Adrenal gland (tissue), 5 donors: Measurements from ENCODE around the gene RBM23.

Experiments used
- CTCF ChIP-seq, 6 experiments: fragments of 450-650 bp in 4 of 6; fragments of 200-600 bp in 2 of 6; sonication (generic) in 1 of 6; IDR thresholded peaks; 1 replicate in 5 of 6; 2 replicates in 1 of 6; pipeline versions ENCODE4 v1.5.1 to v1.8.0; 2016 to 2021; ENCODE audit warnings: antibody characterized with exemption in 6 of 6, mild to moderate bottlenecking in 2 of 6, moderate library complexity in 1 of 6
- POLR2A ChIP-seq, 2 donors: fragments of 450-650 bp; IDR thresholded peaks; one replicate each; pipeline ENCODE4 v1.6.1; 2017; ENCODE audit warnings: antibody characterized with exemption in 2 of 2, mild to moderate bottlenecking in 2 of 2, moderate library complexity in 1 of 2
- donor health status: DM: no; HTN: no; CAD: no.

- TF ChIP-seq CTCF (IDR thresholded peaks at IDR 0.05) (no peak), POLR2A (IDR thresholded peaks at IDR 0.05) (no peak)
These were observed 66.4 kb downstream of the RBM23 start for GRCh38 chr14:22852599-22852939.
